SU-DHL-6 (cell line): ENCODE results near the gene NXPH3.

Source experiments
- H2AFZ ChIP-seq: fragments of 200-600 bp; sonication (generic); 2 replicates; pipeline ENCODE4 v1.6.1; 2014; ENCODE audit warnings: low read depth, mild to moderate bottlenecking, moderate library complexity, mixed read lengths, antibody characterized with exemption, low read length; ENCODE audit not compliant: severe bottlenecking
- H3F3A ChIP-seq: fragments of 200-600 bp; shearing (Covaris generic); 2 replicates; pipeline ENCODE4 v1.6.0; 2016; ENCODE audit warnings: antibody characterized with exemption, mild to moderate bottlenecking; ENCODE audit not compliant: insufficient read depth
- H3K27ac ChIP-seq: fragments of 200-600 bp; sonication (generic); 2 replicates; pipeline ENCODE4 v1.5.1; 2016; ENCODE audit warnings: low read depth, mild to moderate bottlenecking, low read length, moderate library complexity, mixed read lengths
- H3K27me3 ChIP-seq: fragments of 200-600 bp; sonication (generic), shearing (Covaris generic); 2 replicates; pipeline ENCODE4 v1.6.0; 2014; ENCODE audit warnings: mild to moderate bottlenecking, low read length
- H3K36me3 ChIP-seq: fragments of 200-600 bp; sonication (generic); 2 replicates; pipeline ENCODE4 v1.6.1; 2014; ENCODE audit warnings: mild to moderate bottlenecking, low read length, mixed read lengths
- H3K4me2 ChIP-seq: fragments of 300-600, 200-600 bp; shearing (Covaris generic), sonication (generic); 2 replicates; pipeline ENCODE4 v1.6.0; 2014; ENCODE audit warnings: low read length, low read depth, mild to moderate bottlenecking; ENCODE audit not compliant: poor library complexity, severe bottlenecking
- H3K4me3 ChIP-seq: fragments of 200-600 bp; sonication (generic); 2 replicates; pipeline ENCODE4 v1.5.1; 2014; ENCODE audit warnings: antibody characterized with exemption, low read length, mild to moderate bottlenecking, mixed read lengths; ENCODE audit not compliant: insufficient read depth, poor library complexity, severe bottlenecking
- H3K79me2 ChIP-seq: fragments of 200-600 bp; sonication (generic); 2 replicates; pipeline ENCODE4 v1.6.1; 2014; ENCODE audit warnings: mild to moderate bottlenecking, low read length, moderate library complexity; ENCODE audit not compliant: insufficient read depth
- H3K9ac ChIP-seq: fragments of 200-600 bp; sonication (generic); 2 replicates; pipeline ENCODE4 v1.7.0; 2014; ENCODE audit warnings: mild to moderate bottlenecking, low read length
- H3K9me2 ChIP-seq: fragments of 200-600 bp; sonication (generic); replicated peaks from 2 replicates; pipeline ENCODE4 v1.6.1; 2014; ENCODE audit warnings: low read length; ENCODE audit not compliant: insufficient read depth
- H3K9me3 ChIP-seq: fragments of 200-600 bp; sonication (generic); 2 replicates; pipeline ENCODE4 v1.6.1; 2014; ENCODE audit warnings: low read length, mixed read lengths; ENCODE audit not compliant: insufficient read depth
- H4K20me1 ChIP-seq: fragments of 200-600 bp; sonication (generic); 2 replicates; pipeline ENCODE4 v1.6.1; 2014; ENCODE audit warnings: low read depth, mild to moderate bottlenecking, antibody characterized with exemption, low read length, moderate library complexity, mixed read lengths
- CTCF ChIP-seq: fragments of 200-600 bp; sonication (generic); IDR thresholded peaks from one replicate; pipeline ENCODE4 v1.5.1; 2017; ENCODE audit warnings: antibody characterized with exemption, mild to moderate bottlenecking, low read length, moderate library complexity; ENCODE audit not compliant: insufficient read depth, poor library complexity, severe bottlenecking
- EZH2phosphoT487 ChIP-seq: fragments of 200-600 bp; sonication (generic), shearing (Covaris generic); conservative IDR thresholded peaks from 2 replicates; pipeline ENCODE4 v1.6.1; 2018; ENCODE audit warnings: mild to moderate bottlenecking, antibody characterized with exemption, low read length, moderate library complexity, mixed read lengths

The NXPH3 gene

GRCh38 chr17:49574945-49575678 is 559 bp upstream of the NXPH3 start:
- Histone ChIP-seq H3K27ac (no peak overlapping the region), H3K4me2 (no peak overlapping the region), H3F3A (no peaks in the 10 kb centered on the region), H2AFZ (no peak overlapping the region), H3K4me3 (no peak overlapping the region), H3K9me3 (no peaks in the 10 kb centered on the region), H3K9me2 (no peaks in the 10 kb centered on the region), H3K27me3 (no peaks in the 10 kb centered on the region), H3K79me2 (no peaks in the 10 kb centered on the region), H3K9ac (no peak overlapping the region), H3K36me3 (no peaks in the 10 kb centered on the region), H4K20me1 (no peaks in the 10 kb centered on the region)
- no peak for TF ChIP-seq CTCF
- TF ChIP-seq EZH2phosphoT487: 0 out of 2 replicates have a peak, but pooled peaks have one; percentile 75

GRCh38 chr17:49576088-49576916 is 631 bp downstream of the NXPH3 start:
- Histone ChIP-seq H4K20me1 (no peaks in the 10 kb centered on the region), H3F3A (no peaks in the 10 kb centered on the region), H3K4me3 (no peak overlapping the region), H3K36me3 (no peaks in the 10 kb centered on the region), H3K9ac (no peak overlapping the region), H3K79me2 (no peaks in the 10 kb centered on the region), H3K4me2 (peak overlapping the region; percentile 23), H3K27me3 (no peaks in the 10 kb centered on the region), H3K9me3 (no peaks in the 10 kb centered on the region), H3K27ac (no peak overlapping the region), H2AFZ (no peak overlapping the region), H3K9me2 (no peaks in the 10 kb centered on the region)
- TF ChIP-seq CTCF (no peak), EZH2phosphoT487 (no peak)

- Histone ChIP-seq H3K4me3 (no peak overlapping the region), H4K20me1 (no peaks in the 10 kb centered on the region), H3K27ac (no peak overlapping the region), H3K4me2 (no peak overlapping the region), H3K79me2 (no peaks in the 10 kb centered on the region), H3K27me3 (no peaks in the 10 kb centered on the region), H3K9me2 (no peaks in the 10 kb centered on the region), H3K36me3 (no peaks in the 10 kb centered on the region), H3K9ac (no peak overlapping the region), H3F3A (no peaks in the 10 kb centered on the region), H2AFZ (no peak overlapping the region), H3K9me3 (no peaks in the 10 kb centered on the region)
- no peak for TF ChIP-seq CTCF
- no peak for TF ChIP-seq EZH2phosphoT487
Measured at GRCh38 chr17:49576917-49577649, 1.4 kb downstream of the NXPH3 start.
